CD4-positive, alpha-beta T cell treated with Interleukin-4 for 4 hours (primary cell): ENCODE data around the gene CDH4.

ENCODE experiments used
- DNase-seq: peaks from one replicate; pipeline ENCODE4 v3.0.0-alpha.2; 2020

The CDH4 gene

GRCh38 chr20:61776491-61777075 lies 524.5 kb downstream of the CDH4 start:
- DNase-seq = no peak

- DNase-seq = no peak
Measured at GRCh38 chr20:61777773-61778494, 525.9 kb downstream of the CDH4 start.

- no peak for DNase-seq
Measured at GRCh38 chr20:61778495-61778863, 526.4 kb downstream of the CDH4 start.

- no peak for DNase-seq
Measured at GRCh38 chr20:61779176-61779965, 527.3 kb downstream of the CDH4 start.

- DNase-seq = no peak
Measured at GRCh38 chr20:61780066-61780465, 528.0 kb downstream of the CDH4 start.

DNA sequence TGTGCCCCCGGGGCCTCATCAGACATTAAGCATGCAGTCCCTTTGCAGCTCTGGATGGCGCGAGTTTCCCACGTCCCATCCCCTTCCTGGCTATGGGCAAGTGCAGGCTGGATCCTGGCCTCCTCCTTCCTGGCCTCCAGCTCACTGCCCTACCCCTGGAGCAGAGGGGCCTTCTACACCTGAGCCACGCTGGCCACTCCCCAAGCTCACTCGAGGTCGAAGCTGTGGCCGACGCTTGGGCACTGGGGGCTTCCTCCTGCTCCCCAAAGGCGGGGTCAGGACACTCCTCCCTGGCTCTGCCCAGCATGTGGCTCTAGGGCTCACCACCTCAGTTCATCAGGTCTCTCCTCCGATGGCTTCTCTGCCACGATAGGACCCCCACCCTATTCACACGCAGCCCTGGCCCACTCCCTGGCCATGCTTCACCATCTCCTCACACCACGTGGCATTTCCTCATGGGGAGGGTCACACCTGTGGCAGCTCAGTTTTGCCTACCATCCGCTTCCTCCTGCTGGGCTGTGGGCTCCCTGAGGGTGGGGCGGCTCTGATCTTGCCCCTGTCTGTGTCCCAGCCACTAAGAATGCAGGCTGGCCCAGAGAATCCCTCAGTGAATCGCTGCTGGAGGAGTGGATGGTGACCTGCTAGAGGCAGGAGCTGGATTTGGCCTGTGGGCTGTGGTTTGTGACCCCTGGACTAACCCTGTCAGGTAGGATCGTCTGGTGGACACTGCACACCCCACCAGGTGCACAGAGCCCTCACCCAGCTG lies 532.9 kb downstream of the CDH4 start:
- DNase-seq = no peak

- no peak for DNase-seq
Measured at GRCh38 chr20:61785567-61785816, 533.4 kb downstream of the CDH4 start.

- no peak for DNase-seq
Measured at GRCh38 chr20:61786230-61786629, 534.2 kb downstream of the CDH4 start.

DNA sequence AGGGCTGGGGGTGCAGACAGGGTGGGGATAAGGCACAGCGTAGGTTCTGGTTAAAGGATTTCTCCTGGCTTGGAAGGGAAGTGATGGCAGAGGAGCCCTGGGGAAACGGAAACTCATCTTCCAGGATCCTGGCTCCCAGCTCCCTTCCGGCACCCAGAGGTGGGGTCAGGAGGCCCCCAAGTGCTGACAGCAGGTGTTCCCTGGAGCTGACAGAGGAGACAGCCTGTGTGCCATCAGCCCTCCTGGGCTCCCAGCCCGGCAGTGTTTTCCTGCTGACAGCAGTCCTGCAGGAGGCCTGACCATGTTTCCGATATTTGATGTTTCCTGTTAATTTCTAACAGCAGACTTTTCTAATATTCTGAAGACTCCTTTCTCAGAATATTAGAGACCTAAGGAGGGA lies 536.3 kb downstream of the CDH4 start:
- DNase-seq = no peak

GRCh38 chr20:61789329-61789728 lies 537.3 kb downstream of the CDH4 start:
- no peak for DNase-seq

GRCh38 chr20:61790116-61790827 lies 538.2 kb downstream of the CDH4 start:
- DNase-seq = no peak

- DNase-seq = no peak
Measured at GRCh38 chr20:61791995-61792394, 539.9 kb downstream of the CDH4 start.

DNA sequence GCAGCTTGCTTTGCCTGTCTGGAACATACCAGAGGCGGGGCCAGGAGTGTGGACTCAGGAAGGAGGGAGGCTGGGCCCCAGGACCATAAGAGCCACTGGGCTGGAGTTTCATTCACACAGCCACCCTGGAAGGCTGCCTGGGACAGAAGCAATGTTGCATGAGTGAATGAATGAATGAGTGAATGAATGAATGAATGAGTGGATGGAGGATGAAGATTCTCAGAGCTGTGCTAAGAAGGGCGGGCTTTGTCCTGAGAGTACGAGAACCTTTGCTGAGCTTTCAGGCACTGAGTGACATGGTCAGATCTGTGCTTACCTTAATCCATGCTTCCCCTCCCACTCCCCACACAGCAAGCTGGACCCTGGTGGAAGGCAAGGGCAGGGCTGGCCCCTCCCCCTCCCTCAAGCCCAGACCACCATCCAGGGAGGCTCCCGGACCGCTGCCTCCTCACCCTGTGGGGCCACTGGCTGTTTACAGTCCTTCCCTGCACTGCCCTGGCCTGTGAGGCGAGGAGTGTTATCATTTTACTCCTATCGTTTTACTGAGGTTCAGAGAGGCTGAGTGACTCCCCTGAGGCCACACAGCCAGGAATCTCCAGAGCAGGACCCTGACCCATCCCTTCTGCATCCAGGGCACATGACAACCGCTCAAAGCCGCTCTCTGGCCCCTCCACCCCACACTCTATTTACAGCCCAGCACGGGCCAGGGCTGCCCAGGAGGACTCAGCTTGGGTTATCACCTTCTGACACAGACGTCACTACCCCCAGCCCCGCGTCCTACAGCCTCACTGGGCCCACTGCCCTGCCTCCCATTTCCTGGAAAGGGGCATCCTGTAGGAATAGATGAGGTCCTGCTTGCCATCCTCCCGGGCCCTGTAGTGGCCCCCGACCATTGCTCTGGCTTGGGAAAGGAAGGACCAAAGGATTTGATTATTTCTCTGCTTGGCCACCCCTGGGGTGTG lies 543.9 kb downstream of the CDH4 start:
- no peak for DNase-seq

GRCh38 chr20:61796738-61797137 lies 544.7 kb downstream of the CDH4 start:
- no peak for DNase-seq

GRCh38 chr20:61797200-61797599 lies 545.1 kb downstream of the CDH4 start:
- no peak for DNase-seq

- no peak for DNase-seq
Measured at GRCh38 chr20:61797971-61798411, 545.9 kb downstream of the CDH4 start.

DNA sequence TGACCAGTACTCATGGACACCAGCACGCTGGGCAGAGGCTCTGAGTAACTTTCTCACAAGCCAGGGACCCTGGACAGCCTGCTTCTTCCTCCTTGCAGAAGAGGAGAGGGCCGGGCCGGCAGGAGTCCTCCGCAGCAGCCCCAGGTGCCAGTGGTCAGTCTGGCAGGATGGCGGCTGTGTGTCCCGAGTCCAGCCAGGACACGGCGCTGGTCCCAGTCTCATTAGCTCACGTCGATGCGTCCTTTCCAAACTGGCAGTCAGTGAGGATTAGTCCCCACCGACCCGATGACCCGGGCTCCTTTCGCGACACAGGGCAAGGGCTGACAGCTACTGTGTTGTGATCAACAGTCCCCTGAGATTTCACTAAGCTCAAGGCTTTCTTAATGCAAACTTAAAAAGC lies 546.6 kb downstream of the CDH4 start:
- DNase-seq = no peak

- no peak for DNase-seq
Measured at GRCh38 chr20:61799394-61799923, 547.4 kb downstream of the CDH4 start.

GRCh38 chr20:61799928-61800327 lies 547.9 kb downstream of the CDH4 start:
- DNase-seq = no peak

DNA sequence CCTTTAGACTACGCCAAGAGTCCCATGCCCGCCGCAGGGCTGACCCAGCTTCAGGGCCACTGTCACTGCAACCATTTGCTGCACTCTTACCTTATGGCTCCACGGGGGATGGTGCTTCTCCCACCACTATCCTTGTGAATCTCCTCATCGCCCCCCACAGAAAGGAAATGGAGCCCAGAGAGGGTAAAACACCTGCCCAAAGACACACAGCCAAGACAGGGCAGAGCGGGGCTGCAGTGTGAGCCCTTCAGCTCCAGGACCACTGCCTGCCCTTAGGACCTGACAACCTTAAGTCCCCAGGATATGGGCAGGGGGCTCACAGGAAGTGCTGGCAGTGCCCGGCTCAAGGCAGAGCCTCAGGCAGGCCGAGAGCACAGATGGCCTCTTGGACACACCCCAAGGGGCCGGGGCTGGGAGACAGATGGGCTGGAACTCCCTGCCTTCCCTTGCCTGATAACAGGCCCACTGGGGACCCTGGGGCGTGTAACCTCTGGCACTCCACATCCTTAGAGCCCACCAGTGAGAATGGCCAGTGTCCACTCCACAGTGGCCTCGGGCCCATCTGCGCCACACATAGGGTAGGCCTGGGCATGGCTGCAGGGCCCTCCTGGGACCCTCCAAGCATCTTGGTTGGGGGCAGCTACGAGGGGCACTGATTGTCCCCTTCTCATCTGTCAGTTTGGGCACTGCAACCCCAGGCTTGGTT lies 548.5 kb downstream of the CDH4 start:
- DNase-seq = no peak

DNA sequence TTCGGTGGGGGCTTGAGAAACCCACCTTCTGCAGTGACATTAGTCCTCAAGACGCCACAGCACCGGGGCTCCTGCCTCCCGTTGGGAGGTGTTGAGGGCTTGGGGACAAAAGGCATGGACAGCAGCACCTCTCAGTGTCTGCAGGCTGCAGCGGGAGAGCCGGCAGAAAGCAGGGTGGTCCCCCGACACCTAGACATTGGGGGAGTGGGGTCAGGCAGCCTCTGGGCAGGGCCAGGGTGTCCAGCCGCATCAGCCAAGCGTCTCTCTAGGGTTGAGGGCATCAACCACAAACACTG lies 549.0 kb downstream of the CDH4 start:
- no peak for DNase-seq
